MM.1S (cell line): ENCODE data around the gene SDK1.

Source experiments
- DNase-seq: peaks from one replicate; pipeline ENCODE4 v3.0.0-alpha.2; 2015
- H2AFZ ChIP-seq: fragments of 300-600 bp; sonication (generic); 2 replicates; pipeline ENCODE4 v1.6.0; 2016; ENCODE audit warnings: antibody characterized with exemption, low read length
- H3F3A ChIP-seq: fragments of 300-600 bp; sonication (generic); 2 replicates; pipeline ENCODE4 v1.6.1; 2016; ENCODE audit warnings: mild to moderate bottlenecking, antibody characterized with exemption, low read length, moderate library complexity, mixed read lengths; ENCODE audit not compliant: insufficient read depth
- H3K27ac ChIP-seq: fragments of 300-600 bp; sonication (generic); 2 replicates; pipeline ENCODE4 v1.5.1; 2016; ENCODE audit warnings: mild to moderate bottlenecking, low read length
- H3K27me3 ChIP-seq: fragments of 300-600 bp; sonication (generic); replicated peaks from 2 replicates; pipeline ENCODE4 v1.6.0; 2016; ENCODE audit warnings: low read length; ENCODE audit not compliant: insufficient read depth
- H3K36me3 ChIP-seq: fragments of 300-600 bp; sonication (generic); replicated peaks from 2 replicates; pipeline ENCODE4 v1.6.1; 2016; ENCODE audit warnings: mild to moderate bottlenecking, low read length, mixed read lengths; ENCODE audit not compliant: insufficient read depth
- H3K4me1 ChIP-seq: fragments of 300-600 bp; sonication (generic); 2 replicates; pipeline ENCODE4 v1.6.1; 2016; ENCODE audit warnings: low read length, mixed read lengths
- H3K4me2 ChIP-seq: fragments of 300-600 bp; sonication (generic); 2 replicates; pipeline ENCODE4 v1.6.0; 2016; ENCODE audit warnings: low read depth, low read length
- H3K4me3 ChIP-seq: fragments of 300-600 bp; sonication (generic); 2 replicates; pipeline ENCODE4 v1.5.1; 2016; ENCODE audit warnings: low read length, mixed read lengths
- H3K79me2 ChIP-seq: fragments of 300-600 bp; sonication (generic); 2 replicates; pipeline ENCODE4 v1.6.1; 2016; ENCODE audit warnings: mixed run types, low read length, mixed read lengths
- H3K9ac ChIP-seq: fragments of 300-600 bp; sonication (generic); 2 replicates; pipeline ENCODE4 v1.6.1; 2016; ENCODE audit warnings: low read length, mixed read lengths
- H3K9me2 ChIP-seq: fragments of 300-600 bp; sonication (generic); replicated peaks from 2 replicates; pipeline ENCODE4 v1.6.1; 2016; ENCODE audit warnings: mild to moderate bottlenecking, low read length, mixed read lengths; ENCODE audit not compliant: insufficient read depth
- H3K9me3 ChIP-seq: fragments of 300-600 bp; sonication (generic); replicated peaks from 2 replicates; pipeline ENCODE4 v1.6.1; 2016; ENCODE audit warnings: mild to moderate bottlenecking, low read length, mixed read lengths; ENCODE audit not compliant: insufficient read depth
- H4K20me1 ChIP-seq: fragments of 300-600 bp; sonication (generic); 2 replicates; pipeline ENCODE4 v1.6.1; 2016; ENCODE audit warnings: mild to moderate bottlenecking, low read length, moderate library complexity, mixed read lengths; ENCODE audit not compliant: insufficient read depth
- CTCF ChIP-seq: fragments of 300-600 bp; sonication (generic); IDR thresholded peaks from 2 replicates; pipeline ENCODE4 v1.5.1; 2016; ENCODE audit warnings: antibody characterized with exemption, low read length, mixed read lengths
- EZH2 ChIP-seq: fragments of 300-600 bp; sonication (generic); optimal IDR thresholded peaks from 2 replicates; pipeline ENCODE3; 2017; ENCODE audit warnings: low read depth, mild to moderate bottlenecking, antibody characterized with exemption, low read length, mixed read lengths
- EZH2phosphoT487 ChIP-seq: fragments of 300-600 bp; sonication (generic); IDR thresholded peaks from 2 replicates; pipeline ENCODE4 v1.6.1; 2018; ENCODE audit warnings: antibody characterized with exemption, low read length

SDK1 gene

GRCh38 chr7:3370068-3370830 lies 69.2 kb downstream of the SDK1 start:
- Histone ChIP-seq H4K20me1 (no peaks in the 10 kb centered on the region), H3K4me3 (no peak overlapping the region), H3K36me3 (no peaks in the 10 kb centered on the region), H3K9me3 (no peaks in the 10 kb centered on the region), H3K9me2 (no peaks in the 10 kb centered on the region), H3K9ac (no peak overlapping the region), H3K4me2 (no peak overlapping the region), H3F3A (no peaks in the 10 kb centered on the region), H2AFZ (no peak overlapping the region), H3K27me3 (no peaks in the 10 kb centered on the region), H3K79me2 (no peaks in the 10 kb centered on the region), H3K27ac (no peak overlapping the region), H3K4me1 (no peaks in the 10 kb centered on the region)
- no peak for DNase-seq
- TF ChIP-seq CTCF (no peak), EZH2phosphoT487 (no peak), EZH2 (no peak)

- DNase-seq = no peak
- no peaks in the 10 kb centered on the region for H4K20me1 ChIP-seq
- no peak overlapping the region for H3K9ac ChIP-seq
- H2AFZ ChIP-seq = no peak overlapping the region
- no peaks in the 10 kb centered on the region for H3F3A ChIP-seq
- H3K27me3 ChIP-seq = no peaks in the 10 kb centered on the region
- no peak overlapping the region for H3K27ac ChIP-seq
- no peak overlapping the region for H3K4me3 ChIP-seq
- no peaks in the 10 kb centered on the region for H3K4me1 ChIP-seq
- H3K79me2 ChIP-seq = no peaks in the 10 kb centered on the region
- TF ChIP-seq EZH2phosphoT487 (no peak), CTCF (no peak), EZH2 (no peak)
- no peaks in the 10 kb centered on the region for H3K9me3 ChIP-seq
- no peaks in the 10 kb centered on the region for H3K9me2 ChIP-seq
- no peak overlapping the region for H3K4me2 ChIP-seq
- no peaks in the 10 kb centered on the region for H3K36me3 ChIP-seq
These were observed 69.9 kb downstream of the SDK1 start for GRCh38 chr7:3370921-3371320.

- no peaks in the 10 kb centered on the region for H3K9me2 ChIP-seq
- H3K4me3 ChIP-seq = no peak overlapping the region
- no peaks in the 10 kb centered on the region for H3K4me1 ChIP-seq
- no peaks in the 10 kb centered on the region for H3F3A ChIP-seq
- no peak overlapping the region for H3K9ac ChIP-seq
- no peak for DNase-seq
- no peaks in the 10 kb centered on the region for H3K9me3 ChIP-seq
- H3K27ac ChIP-seq = no peak overlapping the region
- H3K27me3 ChIP-seq = no peaks in the 10 kb centered on the region
- no peak overlapping the region for H3K4me2 ChIP-seq
- no peaks in the 10 kb centered on the region for H4K20me1 ChIP-seq
- no peak overlapping the region for H2AFZ ChIP-seq
- no peaks in the 10 kb centered on the region for H3K36me3 ChIP-seq
- no peaks in the 10 kb centered on the region for H3K79me2 ChIP-seq
- no peak for TF ChIP-seq EZH2phosphoT487
- TF ChIP-seq CTCF = no peak
- TF ChIP-seq EZH2 = no peak
These were observed 70.5 kb downstream of the SDK1 start for GRCh38 chr7:3371601-3372000.
